NB4 (cell line): Measurements from ENCODE around the gene ELMOD1.

Experiments
- DNase-seq: peaks from one replicate; pipeline ENCODE4 v3.0.0; 2010; ENCODE audit warnings: low read depth
- H3K4me3 ChIP-seq: one replicate; pipeline ENCODE4 v1.5.1; 2011; ENCODE audit warnings: mild to moderate bottlenecking, low read depth, low read length, moderate library complexity
- MYC ChIP-seq: IDR thresholded peaks from 2 replicates; pipeline ENCODE4 v1.6.1; 2011; ENCODE audit warnings: low read depth, low read length
- POLR2A ChIP-seq: IDR thresholded peaks from 2 replicates; pipeline ENCODE4 v1.6.1; 2011; ENCODE audit warnings: mild to moderate bottlenecking; ENCODE audit not compliant: insufficient read length; ENCODE audit errors: extremely low read depth
- TF ChIP-seq, protein P1 (sequence below): IDR thresholded peaks from 2 replicates; pipeline ENCODE4 v1.6.1; 2011; ENCODE audit warnings: low read depth, low read length
- TF ChIP-seq, protein P2 (sequence below): IDR thresholded peaks from one replicate; pipeline ENCODE4 v1.5.1; 2012; ENCODE audit warnings: low read depth, low read length

ELMOD1 gene

DNA sequence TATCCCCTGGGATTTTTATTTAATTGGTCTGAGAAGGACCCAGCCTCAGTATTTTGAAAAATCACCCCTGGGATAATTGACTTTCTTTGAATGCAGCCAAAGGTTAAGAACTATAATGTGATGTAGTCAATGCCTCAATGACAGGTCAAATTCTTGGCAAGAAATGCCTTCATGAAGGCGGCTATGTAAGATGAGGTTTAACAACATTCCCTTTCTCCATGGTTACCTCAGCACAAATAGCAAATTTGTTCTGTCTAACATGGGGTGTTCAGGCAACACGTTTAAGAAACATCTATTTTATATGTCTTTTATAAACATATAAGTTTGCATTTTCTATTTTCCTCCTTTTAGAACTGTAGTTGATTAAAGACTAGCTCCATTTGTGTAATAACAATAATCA is 115.6 kb downstream of the ELMOD1 start:
- no peak for TF ChIP-seq POLR2A
- TF ChIP-seq MYC, result no peak
- TF ChIP-seq, protein P1, sequence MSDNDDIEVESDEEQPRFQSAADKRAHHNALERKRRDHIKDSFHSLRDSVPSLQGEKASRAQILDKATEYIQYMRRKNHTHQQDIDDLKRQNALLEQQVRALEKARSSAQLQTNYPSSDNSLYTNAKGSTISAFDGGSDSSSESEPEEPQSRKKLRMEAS, result no peak
- no peak for DNase-seq
- no peak overlapping the region for H3K4me3 ChIP-seq

DNA sequence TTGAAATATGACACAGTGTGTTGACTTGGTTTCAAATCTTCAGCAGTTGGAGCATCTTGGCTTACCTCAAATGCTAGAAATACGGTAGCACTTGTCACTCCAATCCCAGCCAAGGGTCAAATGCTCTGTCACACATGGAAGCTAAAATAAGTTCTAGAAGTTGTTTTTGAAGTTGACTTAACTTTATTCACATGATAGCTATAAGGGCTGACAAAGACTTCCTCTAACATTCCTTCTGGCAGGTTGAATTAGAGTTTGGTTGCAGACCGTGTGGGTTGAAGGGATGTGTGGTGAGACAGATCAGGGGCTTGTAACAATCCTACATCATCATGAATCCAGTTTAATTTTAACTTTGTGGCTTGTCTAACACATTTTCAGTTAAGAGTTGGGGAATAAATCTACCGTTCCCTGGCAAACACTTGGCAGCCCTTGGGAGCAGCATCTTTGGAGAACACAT is 116.3 kb downstream of the ELMOD1 start:
- DNase-seq, result no peak
- no peak overlapping the region for H3K4me3 ChIP-seq
- TF ChIP-seq, protein P2, sequence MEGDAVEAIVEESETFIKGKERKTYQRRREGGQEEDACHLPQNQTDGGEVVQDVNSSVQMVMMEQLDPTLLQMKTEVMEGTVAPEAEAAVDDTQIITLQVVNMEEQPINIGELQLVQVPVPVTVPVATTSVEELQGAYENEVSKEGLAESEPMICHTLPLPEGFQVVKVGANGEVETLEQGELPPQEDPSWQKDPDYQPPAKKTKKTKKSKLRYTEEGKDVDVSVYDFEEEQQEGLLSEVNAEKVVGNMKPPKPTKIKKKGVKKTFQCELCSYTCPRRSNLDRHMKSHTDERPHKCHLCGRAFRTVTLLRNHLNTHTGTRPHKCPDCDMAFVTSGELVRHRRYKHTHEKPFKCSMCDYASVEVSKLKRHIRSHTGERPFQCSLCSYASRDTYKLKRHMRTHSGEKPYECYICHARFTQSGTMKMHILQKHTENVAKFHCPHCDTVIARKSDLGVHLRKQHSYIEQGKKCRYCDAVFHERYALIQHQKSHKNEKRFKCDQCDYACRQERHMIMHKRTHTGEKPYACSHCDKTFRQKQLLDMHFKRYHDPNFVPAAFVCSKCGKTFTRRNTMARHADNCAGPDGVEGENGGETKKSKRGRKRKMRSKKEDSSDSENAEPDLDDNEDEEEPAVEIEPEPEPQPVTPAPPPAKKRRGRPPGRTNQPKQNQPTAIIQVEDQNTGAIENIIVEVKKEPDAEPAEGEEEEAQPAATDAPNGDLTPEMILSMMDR, result no peak
- TF ChIP-seq POLR2A (no peak), MYC (no peak)
- TF ChIP-seq, protein P1, result no peak

DNA sequence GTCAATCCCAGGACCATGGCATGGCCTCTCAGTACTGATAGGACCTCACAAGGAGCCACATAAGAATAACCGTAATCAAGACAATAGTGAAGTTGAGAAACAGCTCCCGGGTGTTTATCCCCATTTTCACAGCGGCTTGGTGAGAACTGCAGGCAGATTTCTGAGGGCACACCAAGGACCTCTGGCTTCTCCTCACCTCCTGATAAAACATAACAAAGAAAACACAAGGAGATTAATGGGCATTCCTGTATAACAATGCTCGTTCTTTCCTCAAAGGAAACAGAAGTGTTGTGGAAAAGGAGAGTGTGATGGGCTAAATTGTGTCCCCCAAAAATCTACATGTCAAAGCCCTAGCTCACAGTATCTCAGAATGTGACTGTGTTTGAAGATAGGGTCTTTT is 116.9 kb downstream of the ELMOD1 start:
- DNase-seq, result no peak
- TF ChIP-seq MYC (no peak), POLR2A (no peak)
- TF ChIP-seq, protein P1, result no peak
- TF ChIP-seq, protein P2, result no peak
- H3K4me3 ChIP-seq, result no peak overlapping the region

DNA sequence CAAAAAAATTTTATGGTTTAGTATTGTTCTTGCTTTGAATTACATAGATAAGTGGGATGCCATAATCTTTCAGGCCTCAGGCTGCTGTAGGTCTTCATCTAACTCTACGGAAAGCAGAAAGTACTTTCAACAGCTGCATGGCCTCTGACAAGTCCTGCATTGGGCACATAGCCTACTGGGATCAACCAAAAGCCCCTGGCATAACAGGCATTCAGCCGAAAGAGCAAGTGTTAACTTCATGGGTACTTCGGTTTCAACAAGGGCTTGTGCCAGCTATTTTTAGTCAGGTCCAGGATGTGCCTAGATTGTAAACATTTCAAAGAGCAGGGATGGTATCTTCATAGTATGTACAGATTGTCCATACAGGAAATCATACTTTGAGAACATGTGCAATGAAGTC is 117.8 kb downstream of the ELMOD1 start:
- no peak for DNase-seq
- no peak overlapping the region for H3K4me3 ChIP-seq
- no peak for TF ChIP-seq POLR2A

DNA sequence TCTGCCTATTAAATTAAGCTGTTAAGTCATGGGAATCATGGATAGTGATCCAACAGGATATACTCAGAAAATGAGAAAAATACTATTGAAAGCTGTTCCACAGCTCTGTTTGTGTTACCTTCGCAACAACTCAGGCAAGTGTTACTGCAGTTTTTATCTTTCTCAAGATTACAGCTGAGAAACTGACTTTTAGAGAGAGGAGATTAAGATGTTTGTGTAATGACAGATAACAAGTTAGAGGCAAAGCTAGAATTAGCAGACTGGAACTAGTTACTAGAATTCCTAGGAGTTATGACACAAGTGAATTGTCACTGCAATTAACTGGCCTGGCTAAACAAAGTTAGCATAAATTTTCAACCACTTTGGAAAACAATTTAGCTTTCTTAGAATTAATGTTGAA is 119.4 kb downstream of the ELMOD1 start:
- no peak overlapping the region for H3K4me3 ChIP-seq
- TF ChIP-seq, protein P1, result no peak
- TF ChIP-seq POLR2A (no peak), MYC (no peak)
- TF ChIP-seq, protein P2, result no peak
- DNase-seq, result no peak

DNA sequence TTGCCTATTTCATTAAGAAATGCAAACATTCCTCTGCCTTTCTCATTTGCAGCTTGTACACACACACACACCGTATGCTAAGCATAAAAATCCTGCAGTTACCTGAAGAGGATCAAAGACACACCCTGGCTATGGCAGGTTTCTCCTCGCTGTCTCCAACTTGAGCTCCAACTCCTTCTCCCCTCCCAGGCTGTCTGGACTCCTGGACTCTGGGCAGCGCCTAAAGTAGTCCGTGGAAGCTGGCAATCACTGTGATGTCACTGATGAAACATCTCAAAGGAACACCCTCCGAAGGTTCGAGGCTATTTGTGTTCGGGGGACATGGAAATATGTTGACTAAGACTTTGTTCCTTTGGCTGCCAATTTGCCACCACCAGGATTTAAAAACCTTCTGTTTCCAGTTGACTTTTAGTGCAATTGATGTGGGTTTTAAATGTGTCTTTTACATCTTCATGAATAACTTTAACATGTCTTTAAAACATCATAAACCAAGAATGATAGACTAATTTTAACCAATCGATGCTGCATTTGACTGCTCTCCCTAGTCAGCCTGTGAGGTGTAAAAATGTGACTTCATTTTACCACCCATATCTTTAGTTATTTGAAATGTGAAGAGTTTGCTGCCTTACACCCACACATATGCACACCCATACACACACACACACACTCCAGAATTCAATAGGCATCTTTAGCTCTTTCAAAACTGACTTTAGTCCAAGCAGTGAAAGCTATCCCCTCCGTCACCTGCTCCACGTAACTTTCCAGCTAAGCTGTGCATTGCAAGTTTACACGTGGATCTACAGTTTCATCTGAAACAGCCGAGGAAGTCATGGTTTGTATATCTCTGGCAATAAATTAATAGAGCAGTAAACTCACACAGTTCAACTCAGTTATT is 121.2 kb downstream of the ELMOD1 start, which contains the start of gene SLN:
SLN (minus strand) TSS at position 196 of the 895 bp plus-strand sequence.
- H3K4me3 ChIP-seq, result no peak within 1 kb of the TSS
- TF ChIP-seq, protein P2, result no peak
- no peak for TF ChIP-seq POLR2A
- no peak for TF ChIP-seq MYC
- TF ChIP-seq, protein P1, result no peak
- DNase-seq, result no peak
